ENCODE data around the gene CPXM2.
"Not testable (repeated sequence)": the region's sequence is repeated elsewhere in the genome, so short reads cannot be mapped to it uniquely, and the experiment has no call there.

CPXM2 gene

DNA sequence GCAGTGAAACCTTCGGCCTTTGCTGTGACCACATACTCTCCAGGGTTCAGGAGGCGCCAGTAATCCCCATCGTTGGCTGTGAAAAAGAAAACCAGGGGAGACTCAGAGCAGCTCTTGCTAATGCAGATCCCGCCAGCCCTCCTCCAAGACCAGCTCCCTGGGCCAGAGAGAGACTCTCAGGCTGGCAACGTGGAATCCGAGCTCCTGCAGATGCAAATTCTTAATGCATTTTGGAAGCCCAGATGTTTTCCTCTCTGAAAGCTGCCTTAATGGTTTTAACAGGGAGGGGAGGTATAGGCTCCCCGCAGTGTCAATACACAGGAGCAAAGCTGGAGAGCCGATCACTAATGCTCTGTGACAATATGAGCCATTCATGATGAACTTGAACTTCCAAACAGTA is 144.7 kb downstream of the CPXM2 start:
- in situ Hi-C loops (cut with MboI; ENCODE audit: low sequenced_read_pairs): no loop called here

DNA sequence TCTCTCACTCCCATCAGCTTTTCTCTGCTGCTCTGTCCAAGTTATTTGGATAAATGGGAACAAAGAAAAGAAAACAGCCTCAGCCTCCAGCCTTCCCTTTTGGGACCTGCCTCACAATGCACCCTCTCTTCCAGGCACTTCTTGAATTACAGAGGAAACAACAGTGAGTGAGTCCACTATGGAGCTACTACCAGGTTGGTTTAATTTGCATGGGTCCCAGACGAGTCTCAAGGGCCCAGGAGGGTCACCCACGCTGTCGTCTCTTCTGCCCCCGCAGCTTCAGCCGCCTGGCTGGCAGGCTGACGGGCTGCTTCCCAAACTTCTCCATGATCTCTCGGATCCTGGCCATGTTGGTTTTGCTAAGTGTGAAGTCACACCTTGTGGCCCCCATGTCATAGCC is 145.1 kb downstream of the CPXM2 start:
- in situ Hi-C loops (cut with MboI; ENCODE audit: low sequenced_read_pairs): no loop called here
- H3K4me1 ChIP-seq: no peaks in the 10 kb centered on the region
- DNase-seq (ENCODE audit: low spot score in 2 of 2): no peak
- no peak overlapping the region for H3K4me3 ChIP-seq
- H3K27me3 ChIP-seq (ENCODE audit: low read depth): no peaks in the 10 kb centered on the region
- no peaks in the 10 kb centered on the region for H3K36me3 ChIP-seq (replicated peaks)
- H3K9me3 ChIP-seq: no peaks in the 10 kb centered on the region

More for the DNA sequence above, 144.7 kb downstream of the CPXM2 start:
- Histone ChIP-seq H3K4me1 (no peaks in the 10 kb centered on the region), H3K4me3 (no peak overlapping the region), H3K36me3 (replicated peaks) (no peaks in the 10 kb centered on the region), H3K9me3 (no peaks in the 10 kb centered on the region), H3K27me3 (ENCODE audit: low read depth) (no peaks in the 10 kb centered on the region)
- no peak for DNase-seq (ENCODE audit: low spot score in 2 of 2)

DNA sequence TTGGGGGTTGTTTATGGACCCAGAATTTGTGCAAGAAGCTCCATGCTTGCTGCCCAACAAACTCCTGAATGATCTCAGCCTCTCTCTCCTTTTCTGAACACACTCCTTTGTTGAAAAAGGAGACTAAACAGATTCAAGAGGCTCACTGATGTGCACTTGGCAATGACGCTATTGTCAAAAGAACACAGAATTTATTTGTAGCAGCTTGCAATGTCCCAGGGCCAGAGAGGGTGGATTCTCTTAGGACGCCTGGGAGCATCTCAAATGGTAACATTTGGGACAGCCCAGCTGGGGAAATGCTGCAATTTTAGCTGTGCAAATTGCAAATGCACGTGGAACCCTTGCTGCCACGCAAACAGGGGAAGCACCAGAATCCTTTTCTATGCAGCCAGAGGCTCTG is 145.5 kb downstream of the CPXM2 start:
- Histone ChIP-seq H3K9me3 (no peaks in the 10 kb centered on the region), H3K4me1 (no peaks in the 10 kb centered on the region), H3K36me3 (replicated peaks) (no peaks in the 10 kb centered on the region), H3K27me3 (ENCODE audit: low read depth) (no peaks in the 10 kb centered on the region), H3K4me3 (no peak overlapping the region)
- DNase-seq (ENCODE audit: low spot score in 2 of 2): no peak
- in situ Hi-C loops (cut with MboI; ENCODE audit: low sequenced_read_pairs): no loop called here

DNA sequence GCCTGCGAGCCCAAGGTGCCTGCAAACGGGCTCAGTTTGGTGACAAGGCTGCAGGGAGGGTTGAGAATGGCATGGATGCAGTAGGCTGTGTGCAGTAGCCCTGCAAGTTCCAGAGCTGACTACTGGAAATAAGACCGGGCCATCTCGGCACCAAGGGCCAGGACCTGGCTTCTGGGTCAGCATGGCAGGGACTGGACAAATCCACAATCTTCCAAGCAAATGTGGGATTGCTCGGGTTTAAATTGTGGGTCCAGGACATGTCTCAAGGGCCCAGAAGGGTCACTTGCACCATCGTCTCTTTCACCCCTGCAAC is 147.4 kb downstream of the CPXM2 start:
- no peaks in the 10 kb centered on the region for H3K36me3 ChIP-seq (replicated peaks)
- H3K4me3 ChIP-seq: no peak overlapping the region
- no peaks in the 10 kb centered on the region for H3K9me3 ChIP-seq
- H3K27me3 ChIP-seq (ENCODE audit: low read depth): no peaks in the 10 kb centered on the region
- DNase-seq (ENCODE audit: low spot score in 2 of 2): no peak
- in situ Hi-C loops (cut with MboI; ENCODE audit: low sequenced_read_pairs): no loop called here
- H3K4me1 ChIP-seq: no peaks in the 10 kb centered on the region

DNA sequence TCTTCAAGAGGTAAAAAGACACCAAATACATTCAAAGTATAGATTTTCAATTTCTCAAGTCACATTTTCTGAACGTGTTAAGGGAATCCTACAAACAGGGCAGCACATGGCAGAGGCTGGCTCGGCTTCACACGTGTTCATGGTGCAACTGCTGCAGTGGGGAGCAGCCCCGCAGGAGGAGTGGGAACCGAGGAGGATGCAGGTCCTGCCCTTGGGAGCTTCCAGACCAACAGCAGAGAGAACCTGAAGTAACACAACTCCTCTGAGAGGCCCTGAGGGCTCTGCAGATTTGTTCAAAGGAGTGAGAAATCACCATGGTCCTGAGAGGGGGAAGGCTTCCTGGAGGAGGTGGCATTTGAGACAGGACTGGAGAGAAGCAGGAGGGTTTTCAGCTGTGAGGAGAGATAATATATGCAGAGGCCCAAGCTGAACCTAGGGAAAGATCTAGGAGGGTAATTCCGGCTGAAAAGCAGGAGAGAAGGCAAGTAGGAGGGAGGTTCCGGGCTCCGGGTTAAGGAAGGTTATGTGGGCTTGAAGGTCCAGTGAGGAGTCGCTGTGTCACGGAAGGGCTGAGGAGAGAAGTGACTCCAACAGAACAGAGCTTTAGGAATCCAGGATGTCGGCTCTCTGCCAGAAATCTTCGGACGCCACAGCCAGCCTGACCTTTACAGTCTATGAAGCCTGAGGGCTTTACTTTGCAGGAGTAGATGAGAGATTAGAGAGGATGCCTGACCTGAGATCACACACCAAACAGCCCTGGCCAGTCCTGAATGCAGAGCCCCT is 148.0 kb downstream of the CPXM2 start:
- Histone ChIP-seq H3K4me1 (no peaks in the 10 kb centered on the region), H3K36me3 (replicated peaks) (no peaks in the 10 kb centered on the region), H3K4me3 (no peak overlapping the region), H3K27me3 (ENCODE audit: low read depth) (no peaks in the 10 kb centered on the region), H3K9me3 (no peaks in the 10 kb centered on the region)
- in situ Hi-C loops (cut with MboI; ENCODE audit: low sequenced_read_pairs): no loop called here
- DNase-seq (ENCODE audit: low spot score in 2 of 2): no peak

DNA sequence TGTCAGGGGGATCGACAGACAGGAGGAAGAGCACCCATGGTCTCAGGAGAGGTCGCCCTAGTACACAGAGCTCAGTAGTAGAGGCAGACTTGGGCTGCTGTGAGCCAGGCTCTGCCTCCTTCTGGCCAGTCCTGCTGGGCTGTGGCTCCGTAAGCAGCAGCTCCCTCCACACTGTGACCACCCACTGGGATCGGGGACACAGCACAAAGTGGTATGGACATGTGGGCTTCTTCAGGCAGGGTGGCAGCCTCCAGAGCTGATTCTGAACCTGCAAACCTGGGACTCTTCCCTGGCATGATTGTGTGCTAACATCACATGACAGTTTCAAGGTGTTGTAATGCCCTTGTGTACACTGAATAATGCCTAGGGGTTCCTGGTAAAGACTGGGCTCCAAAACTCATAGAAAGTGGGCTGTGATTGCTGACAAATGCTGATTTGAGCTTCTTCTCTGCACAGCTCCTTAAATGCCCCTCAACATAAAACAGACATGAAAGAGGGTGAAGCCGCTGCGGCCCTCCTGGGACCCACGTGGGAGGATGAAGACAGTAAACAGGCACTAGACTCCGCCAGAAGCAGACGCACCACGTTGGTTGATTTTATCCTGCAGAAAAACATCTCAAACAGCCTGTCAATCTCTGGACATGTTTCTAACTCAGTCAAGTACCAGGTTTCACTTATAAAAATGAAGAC is 148.7 kb downstream of the CPXM2 start:
- H3K9me3 ChIP-seq: no peaks in the 10 kb centered on the region
- no peaks in the 10 kb centered on the region for H3K36me3 ChIP-seq (replicated peaks)
- no peak for DNase-seq (ENCODE audit: low spot score in 2 of 2)
- in situ Hi-C loops (cut with MboI; ENCODE audit: low sequenced_read_pairs): no loop called here
- no peak overlapping the region for H3K4me3 ChIP-seq
- no peaks in the 10 kb centered on the region for H3K4me1 ChIP-seq
- no peaks in the 10 kb centered on the region for H3K27me3 ChIP-seq (ENCODE audit: low read depth)

DNA sequence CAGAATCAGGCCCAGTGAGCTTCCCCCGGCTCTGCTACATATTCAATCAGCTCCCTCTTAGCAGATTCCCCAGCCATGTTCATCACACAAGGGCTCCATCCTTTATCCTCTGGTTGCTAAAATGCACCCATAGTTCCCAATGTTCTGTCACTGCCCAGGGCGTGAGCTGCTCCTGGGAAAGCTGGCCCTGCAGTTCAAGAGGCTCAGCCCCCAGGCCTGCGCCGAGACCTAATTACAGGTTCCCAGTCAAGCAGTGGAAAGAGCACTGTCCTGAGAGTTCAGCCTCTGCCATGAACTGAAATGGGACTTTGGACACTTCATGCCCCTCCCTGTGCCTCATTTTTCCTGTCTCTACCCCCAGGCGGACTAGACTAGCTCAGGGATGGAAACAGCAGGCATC is 149.9 kb downstream of the CPXM2 start:
- no peaks in the 10 kb centered on the region for H3K9me3 ChIP-seq
- in situ Hi-C loops (cut with MboI; ENCODE audit: low sequenced_read_pairs): no loop called here
- no peak for DNase-seq (ENCODE audit: low spot score in 2 of 2)
- H3K4me1 ChIP-seq: no peaks in the 10 kb centered on the region
- no peaks in the 10 kb centered on the region for H3K36me3 ChIP-seq (replicated peaks)
- no peak overlapping the region for H3K4me3 ChIP-seq
- no peaks in the 10 kb centered on the region for H3K27me3 ChIP-seq (ENCODE audit: low read depth)

DNA sequence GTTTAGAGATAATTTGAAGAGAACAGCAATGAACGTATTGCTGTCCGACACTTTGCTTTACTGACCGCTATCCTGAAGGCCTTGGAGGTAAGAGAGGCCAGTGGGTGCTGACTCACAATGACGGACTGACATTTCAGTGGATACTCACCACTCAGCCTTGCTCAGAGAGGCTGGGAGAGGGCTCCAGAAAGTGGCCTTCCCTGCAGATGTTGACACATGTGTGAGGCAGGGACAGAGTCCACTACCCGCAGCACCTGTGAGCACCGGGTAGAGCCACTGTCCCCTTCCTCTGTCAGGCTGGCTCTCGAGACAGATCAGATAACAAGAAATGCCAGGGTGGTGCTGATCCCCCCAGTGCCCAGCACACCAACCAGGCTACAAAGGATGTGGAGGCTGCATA is 150.5 kb downstream of the CPXM2 start:
- Histone ChIP-seq H3K27me3 (ENCODE audit: low read depth) (no peaks in the 10 kb centered on the region), H3K36me3 (replicated peaks) (no peaks in the 10 kb centered on the region), H3K4me3 (no peak overlapping the region), H3K9me3 (no peaks in the 10 kb centered on the region), H3K4me1 (no peaks in the 10 kb centered on the region)
- in situ Hi-C loops (cut with MboI; ENCODE audit: low sequenced_read_pairs): no loop called here
- no peak for DNase-seq (ENCODE audit: low spot score in 2 of 2)

DNA sequence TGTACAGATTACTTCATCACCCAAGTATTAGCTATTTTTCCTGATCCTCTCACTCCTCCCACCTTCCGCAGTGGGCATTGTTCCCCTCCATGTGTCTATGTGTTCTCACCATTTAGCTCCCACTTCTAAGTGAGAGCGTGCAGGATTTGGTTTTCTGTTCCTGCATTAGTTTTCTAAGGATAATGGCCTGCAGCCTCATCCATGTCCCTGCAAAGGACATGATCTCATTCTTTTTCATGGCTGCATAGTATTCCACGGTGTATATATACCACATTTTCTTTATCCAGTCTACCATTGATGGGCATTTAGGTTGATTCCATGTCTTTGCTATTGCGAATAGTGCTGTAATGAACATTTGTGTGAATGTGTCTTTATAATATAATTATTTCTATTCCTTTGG is 154.7 kb downstream of the CPXM2 start:
- in situ Hi-C loops (cut with MboI; ENCODE audit: low sequenced_read_pairs); DNase-seq (ENCODE audit: low spot score in 2 of 2); H3K4me3 ChIP-seq; H3K4me1 ChIP-seq; H3K27me3 ChIP-seq (ENCODE audit: low read depth); H3K9me3 ChIP-seq; H3K36me3 ChIP-seq (replicated peaks): not testable (repeated sequence)

DNA sequence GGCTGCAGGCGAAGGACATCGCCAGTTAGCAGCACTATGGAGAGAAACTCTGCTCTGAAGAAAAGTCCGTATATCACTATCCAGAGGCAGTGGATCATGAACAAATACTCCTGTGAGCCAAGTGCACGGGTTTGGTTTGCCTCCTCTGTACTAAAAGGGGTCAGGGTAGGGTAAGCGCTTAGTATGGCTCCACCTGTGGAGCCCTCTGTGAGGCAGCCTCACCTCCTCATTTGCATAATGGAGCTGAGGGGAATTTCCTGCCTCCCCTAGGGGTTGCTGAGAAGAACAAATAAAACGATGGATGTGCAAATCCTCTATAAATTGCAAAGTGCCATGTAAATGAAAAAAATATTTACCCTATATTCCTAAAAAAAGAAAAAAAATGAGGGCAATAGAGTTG is 162.1 kb downstream of the CPXM2 start:
- H3K9me3 ChIP-seq: no peaks in the 10 kb centered on the region
- no peak overlapping the region for H3K4me3 ChIP-seq
- H3K4me1 ChIP-seq: no peaks in the 10 kb centered on the region
- H3K36me3 ChIP-seq (replicated peaks): no peaks in the 10 kb centered on the region
- in situ Hi-C loops (cut with MboI; ENCODE audit: low sequenced_read_pairs): no loop called here
- no peaks in the 10 kb centered on the region for H3K27me3 ChIP-seq (ENCODE audit: low read depth)
- DNase-seq (ENCODE audit: low spot score in 2 of 2): no peak

DNA sequence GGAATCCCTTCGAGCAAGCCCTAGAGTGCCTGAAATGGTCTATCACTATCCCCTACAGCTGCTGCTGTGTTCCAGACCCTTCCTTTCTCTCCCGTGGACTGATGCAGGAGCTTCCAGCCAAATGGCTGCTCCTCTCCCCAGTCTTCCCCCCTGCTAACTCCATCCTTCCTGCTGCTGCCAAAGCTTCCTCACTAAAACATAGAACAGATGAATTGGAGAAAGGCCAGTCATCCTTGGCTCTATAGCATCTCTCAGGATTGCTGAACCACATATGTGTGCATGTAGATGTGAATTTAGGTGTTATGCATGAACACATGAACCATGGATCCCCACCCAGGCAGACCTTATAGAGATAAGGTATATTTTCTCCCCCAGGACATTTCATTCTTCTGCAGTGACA is 164.8 kb downstream of the CPXM2 start:
- in situ Hi-C loops (cut with MboI; ENCODE audit: low sequenced_read_pairs): no loop called here
- Histone ChIP-seq H3K9me3 (no peaks in the 10 kb centered on the region), H3K4me3 (no peak overlapping the region), H3K36me3 (replicated peaks) (no peaks in the 10 kb centered on the region), H3K27me3 (ENCODE audit: low read depth) (no peaks in the 10 kb centered on the region), H3K4me1 (no peaks in the 10 kb centered on the region)
- DNase-seq (ENCODE audit: low spot score in 2 of 2): no peak

DNA sequence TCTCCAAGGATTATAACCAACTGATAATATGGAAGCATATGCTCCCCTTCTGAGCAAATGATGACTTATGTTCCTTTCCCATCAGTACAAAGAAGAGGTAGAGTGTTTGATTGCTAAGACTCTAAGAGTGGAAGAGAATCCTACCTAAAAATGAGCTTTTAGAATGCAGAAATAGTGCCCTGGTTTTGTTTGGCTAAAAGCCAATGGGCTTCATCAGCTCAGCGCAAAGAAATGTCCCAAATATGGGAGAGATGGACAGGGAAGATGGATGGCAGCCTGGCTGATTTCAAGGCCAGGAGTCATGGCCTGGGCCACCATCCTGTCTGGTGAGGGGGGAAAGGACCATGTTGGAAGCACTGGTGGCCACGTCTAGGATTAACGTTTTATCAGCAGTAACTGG is 165.2 kb downstream of the CPXM2 start:
- in situ Hi-C loops (cut with MboI; ENCODE audit: low sequenced_read_pairs): no loop called here
- no peaks in the 10 kb centered on the region for H3K27me3 ChIP-seq (ENCODE audit: low read depth)

DNA sequence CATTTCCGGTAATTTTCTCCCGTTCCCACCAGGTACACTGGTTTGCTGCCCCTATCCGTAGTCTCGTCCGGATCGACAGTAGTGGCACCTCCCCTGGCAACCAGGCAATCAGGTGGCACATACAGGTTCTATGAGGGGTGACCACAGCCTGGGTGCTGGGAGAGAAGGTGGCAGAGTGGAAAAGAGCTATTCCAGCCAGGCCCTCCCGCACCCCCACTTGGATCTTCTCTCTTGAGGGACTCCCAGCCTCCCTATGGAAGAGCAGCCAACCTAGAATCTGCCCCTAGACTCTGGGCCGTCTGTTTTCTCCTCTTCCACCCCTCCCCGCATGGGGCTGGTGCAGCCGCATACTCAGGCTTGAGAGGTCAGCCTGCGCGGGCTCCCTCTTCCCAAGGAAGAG is 166.9 kb downstream of the CPXM2 start:
- no peak for DNase-seq (ENCODE audit: low spot score in 2 of 2)
- in situ Hi-C loops (cut with MboI; ENCODE audit: low sequenced_read_pairs): no loop called here
- Histone ChIP-seq H3K36me3 (replicated peaks) (no peaks in the 10 kb centered on the region), H3K9me3 (no peaks in the 10 kb centered on the region), H3K27me3 (ENCODE audit: low read depth) (no peaks in the 10 kb centered on the region), H3K4me1 (no peaks in the 10 kb centered on the region), H3K4me3 (no peak overlapping the region)

More for the DNA sequence above, 165.2 kb downstream of the CPXM2 start:
- H3K4me3 ChIP-seq: no peak overlapping the region
- no peaks in the 10 kb centered on the region for H3K36me3 ChIP-seq (replicated peaks)
- H3K9me3 ChIP-seq: no peaks in the 10 kb centered on the region
- H3K4me1 ChIP-seq: no peaks in the 10 kb centered on the region
- no peak for DNase-seq (ENCODE audit: low spot score in 2 of 2)

DNA sequence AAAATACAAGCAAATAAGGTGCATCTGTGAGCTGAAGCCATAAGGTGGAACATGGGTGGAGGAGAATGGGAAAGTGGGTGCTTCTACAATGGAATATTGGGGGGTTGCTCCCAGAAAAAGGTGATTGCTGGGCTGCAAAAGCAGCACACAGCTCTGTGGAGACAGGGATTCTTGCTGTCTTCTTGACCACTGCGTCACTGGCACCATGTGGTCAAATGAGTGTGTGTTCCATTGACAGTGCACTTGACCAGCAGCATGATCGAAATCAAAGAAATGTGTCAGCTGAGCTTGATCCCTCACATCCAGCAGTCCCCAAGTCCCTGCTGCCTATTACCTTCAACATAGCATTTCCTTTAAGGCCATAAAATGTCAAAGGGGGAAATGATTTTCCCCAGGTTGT is 169.3 kb downstream of the CPXM2 start:
- H3K4me1 ChIP-seq: no peaks in the 10 kb centered on the region
- in situ Hi-C loops (cut with MboI; ENCODE audit: low sequenced_read_pairs): no loop called here
- no peaks in the 10 kb centered on the region for H3K36me3 ChIP-seq (replicated peaks)
- no peak overlapping the region for H3K4me3 ChIP-seq
- H3K27me3 ChIP-seq (ENCODE audit: low read depth): no peaks in the 10 kb centered on the region
- DNase-seq (ENCODE audit: low spot score in 2 of 2): no peak
- H3K9me3 ChIP-seq: no peaks in the 10 kb centered on the region

All from HAP-1 (cell line).